Endothelial cell of umbilical vein (primary cell): ENCODE measurements around the gene ANKRD45.
"Not testable (repeated sequence)": the region's sequence is repeated elsewhere in the genome, so short reads cannot be mapped to it uniquely, and the experiment has no call there.

Experiments used
- EZH2 ChIP-seq: IDR thresholded peaks from 2 replicates; pipeline ENCODE4 v1.6.1; 2012; ENCODE audit warnings: borderline replicate concordance, low read depth, mild to moderate bottlenecking, moderate library complexity, low read length, inconsistent platforms; ENCODE audit not compliant: severe bottlenecking
- POLR2A ChIP-seq: IDR thresholded peaks from 2 replicates; pipeline ENCODE4 v1.6.1; 2012; ENCODE audit warnings: low read depth, mild to moderate bottlenecking, control low read depth, low read length

GRCh38 chr1:173613086-173613485 is 56.6 kb downstream of the ANKRD45 start:
- TF ChIP-seq POLR2A, EZH2: not testable (repeated sequence)
